Activated CD4-positive, alpha-beta T cell treated with anti-CD3 and anti-CD28 coated beads for 4 hours (primary cell): ENCODE data around the gene SPOCK2.
"Not testable (repeated sequence)": the region's sequence is repeated elsewhere in the genome, so short reads cannot be mapped to it uniquely, and the experiment has no call there.

Experiments used
- DNase-seq, 2 donors: peaks; one replicate each; pipeline ENCODE4 v3.0.0-alpha.2; 2020

SPOCK2 gene

DNA sequence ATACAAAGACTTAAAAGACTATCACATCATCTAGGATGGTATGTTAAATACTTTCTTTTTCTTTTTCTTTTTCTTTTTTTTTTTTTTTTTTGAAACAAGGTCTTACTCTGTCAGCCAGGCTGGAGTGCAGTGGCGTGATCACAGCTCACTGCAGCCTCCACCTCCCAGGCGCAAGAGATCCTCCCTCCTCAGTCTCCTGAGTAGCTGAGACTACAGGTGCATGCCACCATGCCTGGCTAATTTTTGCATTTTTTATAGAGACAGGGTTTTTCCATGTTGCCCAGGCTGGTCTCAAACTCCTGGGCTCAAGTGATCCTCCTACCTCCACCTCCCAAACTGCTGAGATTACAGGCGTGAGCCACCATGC, 19.6 kb upstream of the SPOCK2 start:
- not testable (repeated sequence) for DNase-seq

GRCh38 chr10:72107325-72108003, 19.1 kb upstream of the SPOCK2 start:
- no peak for DNase-seq

DNA sequence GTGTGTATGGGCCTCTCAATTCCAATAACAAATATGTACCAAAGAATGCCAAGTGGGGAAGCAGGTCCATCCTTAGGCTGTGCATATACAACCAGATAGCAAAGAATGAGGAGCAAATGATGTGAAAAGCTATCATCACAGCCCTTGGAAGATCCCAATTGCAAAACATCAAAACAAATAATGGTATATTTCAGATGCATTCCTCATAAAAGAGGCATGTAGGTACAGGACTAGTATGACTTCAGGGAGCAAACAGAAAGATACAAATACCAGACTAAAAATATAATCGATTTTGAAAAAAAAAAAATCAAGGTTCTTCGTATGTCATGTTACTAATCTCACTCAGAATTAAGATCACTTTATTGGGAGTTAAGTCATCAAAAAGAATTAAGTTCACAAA, 18.5 kb upstream of the SPOCK2 start:
- DNase-seq, result no peak

DNA sequence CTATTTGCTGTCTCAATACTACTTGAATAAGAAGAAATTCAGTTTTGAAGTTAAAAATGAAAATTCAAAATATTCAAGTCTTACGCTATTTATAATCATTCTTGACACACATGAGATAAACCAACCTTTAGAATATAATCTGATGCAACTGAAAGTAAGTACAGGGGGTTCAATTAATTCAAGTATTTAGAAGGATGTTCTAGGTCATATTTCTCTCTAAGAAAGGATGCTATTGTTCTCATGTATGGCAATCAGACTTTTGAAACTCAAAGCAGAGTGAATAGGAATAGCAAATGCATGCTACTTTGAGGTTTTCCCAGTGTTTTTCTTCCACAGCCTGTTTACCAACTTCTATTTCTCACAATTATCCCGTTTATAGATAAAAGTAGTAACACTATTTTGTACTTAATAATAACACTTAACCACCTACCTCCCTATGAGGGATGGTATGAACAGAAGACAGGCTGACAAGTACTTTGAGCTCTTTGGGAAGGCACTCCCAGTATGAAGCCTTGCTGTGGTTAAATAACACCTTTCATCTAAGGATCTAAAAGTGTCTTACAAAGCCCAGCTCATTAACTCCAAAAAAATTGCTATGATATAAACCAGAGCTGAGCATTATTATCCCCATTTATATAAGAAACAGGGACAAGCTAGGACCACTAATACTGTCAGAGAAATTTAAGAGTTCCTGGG, 18.0 kb upstream of the SPOCK2 start:
- no peak for DNase-seq

GRCh38 chr10:72105710-72106109, 17.4 kb upstream of the SPOCK2 start:
- DNase-seq, result no peak

DNA sequence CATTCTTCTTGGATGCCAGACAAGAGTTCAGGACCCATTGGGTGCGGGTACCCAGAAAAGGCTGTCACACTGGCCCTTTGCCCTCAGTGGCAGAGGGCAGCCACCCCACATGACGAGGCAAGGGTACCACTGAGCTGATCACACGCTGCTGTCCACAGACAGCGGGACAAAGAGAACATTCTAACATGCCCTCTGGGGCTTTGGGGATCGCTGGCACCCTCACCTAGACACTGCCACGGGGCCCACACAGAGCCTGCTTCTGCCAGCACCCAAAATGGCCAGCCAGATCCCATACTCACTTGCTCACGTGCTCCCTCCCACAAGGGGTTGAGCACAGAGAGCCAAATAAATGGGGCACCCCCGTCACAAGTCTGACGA, 16.7 kb upstream of the SPOCK2 start:
- DNase-seq, result no peak

DNA sequence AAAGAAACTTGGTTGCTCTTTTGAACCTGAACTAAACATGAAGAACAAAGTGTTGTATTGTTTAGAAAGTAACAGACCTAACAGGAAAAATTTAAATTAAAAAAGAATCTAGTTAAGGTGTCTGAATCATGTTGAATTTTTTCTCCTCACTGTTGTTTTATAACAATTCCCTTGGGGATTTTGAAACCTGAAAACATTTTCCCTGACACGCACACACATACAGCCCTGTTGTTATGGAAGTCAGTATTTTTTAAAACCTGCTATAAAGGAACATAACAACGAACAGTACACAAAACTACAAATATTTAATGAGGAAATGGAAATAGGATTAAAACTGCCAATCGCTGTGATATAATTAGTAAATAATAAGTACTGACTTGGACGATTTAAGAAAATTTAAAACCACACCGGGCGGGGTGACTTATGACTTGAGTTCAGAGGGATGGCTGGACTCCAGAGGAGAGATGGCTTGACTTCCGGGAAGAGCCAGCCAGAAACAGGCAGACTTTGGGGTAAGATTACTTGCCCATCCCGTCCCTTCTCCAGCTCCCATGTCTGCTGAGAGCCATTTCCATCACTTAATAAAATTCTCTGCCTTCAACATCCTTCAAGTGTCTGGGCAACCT, 16.2 kb upstream of the SPOCK2 start:
- no peak for DNase-seq

- no peak for DNase-seq
Measured at GRCh38 chr10:72099600-72099921, 11.2 kb upstream of the SPOCK2 start.

DNA sequence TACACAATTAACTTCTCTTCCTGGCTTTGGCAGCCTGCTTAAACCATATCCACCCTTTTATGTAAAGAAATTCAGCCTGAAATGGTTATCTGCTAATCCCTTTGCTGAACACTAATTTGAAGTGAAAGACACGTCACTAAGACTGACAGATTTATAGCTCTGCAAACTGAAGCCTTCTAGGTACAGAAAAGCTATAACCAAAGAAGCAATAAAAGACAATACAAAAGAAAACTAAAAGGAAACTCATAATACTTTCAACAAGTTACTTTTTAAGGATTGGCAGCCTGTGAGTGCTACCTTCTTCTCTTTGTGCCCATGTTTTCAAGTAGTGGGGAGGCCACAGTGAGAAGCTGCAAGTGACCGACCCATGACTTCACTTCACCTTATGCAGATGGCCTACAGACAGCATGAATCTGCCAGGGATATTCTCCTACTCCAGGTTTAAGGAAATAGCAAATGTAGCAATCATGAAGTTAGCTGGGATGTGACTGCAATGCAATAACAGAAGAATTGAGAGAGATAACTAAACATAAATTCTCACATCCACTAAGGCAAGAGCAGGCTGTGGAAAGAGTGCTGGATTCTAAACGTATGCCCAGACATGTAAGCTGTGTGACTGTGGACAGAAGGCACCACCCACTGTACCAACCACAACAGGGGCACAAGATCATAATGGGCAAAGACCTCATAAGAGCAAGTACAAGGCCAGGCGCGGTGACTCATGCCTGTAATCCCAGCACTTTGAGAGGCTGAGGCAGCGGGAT, 10.7 kb upstream of the SPOCK2 start:
- no peak for DNase-seq

DNA sequence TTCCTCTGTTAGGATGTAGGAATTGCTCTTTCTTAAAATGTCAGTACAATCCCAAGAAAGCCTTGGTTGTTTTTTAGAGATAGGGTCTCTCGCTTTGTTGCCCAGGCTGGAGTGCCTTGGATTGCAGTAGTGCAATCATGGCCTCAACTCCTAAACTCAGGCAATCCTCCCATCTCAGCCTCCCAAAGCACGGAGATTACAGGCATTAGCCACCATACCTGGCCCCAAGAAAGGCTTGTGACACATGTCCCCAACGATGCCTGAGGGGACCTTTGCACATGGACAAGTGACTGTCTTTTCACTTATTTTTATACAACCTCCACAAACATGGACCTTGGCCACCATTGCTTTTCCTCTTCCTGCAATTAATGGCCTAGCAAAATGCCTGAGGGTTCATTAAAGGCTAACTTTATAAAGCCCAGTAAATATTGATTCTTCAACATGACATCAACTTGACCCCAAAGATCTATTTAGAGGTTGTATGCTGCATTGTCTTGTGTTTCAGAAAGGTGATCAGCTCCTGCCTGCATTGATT, 10.0 kb upstream of the SPOCK2 start:
- DNase-seq, result no peak

DNA sequence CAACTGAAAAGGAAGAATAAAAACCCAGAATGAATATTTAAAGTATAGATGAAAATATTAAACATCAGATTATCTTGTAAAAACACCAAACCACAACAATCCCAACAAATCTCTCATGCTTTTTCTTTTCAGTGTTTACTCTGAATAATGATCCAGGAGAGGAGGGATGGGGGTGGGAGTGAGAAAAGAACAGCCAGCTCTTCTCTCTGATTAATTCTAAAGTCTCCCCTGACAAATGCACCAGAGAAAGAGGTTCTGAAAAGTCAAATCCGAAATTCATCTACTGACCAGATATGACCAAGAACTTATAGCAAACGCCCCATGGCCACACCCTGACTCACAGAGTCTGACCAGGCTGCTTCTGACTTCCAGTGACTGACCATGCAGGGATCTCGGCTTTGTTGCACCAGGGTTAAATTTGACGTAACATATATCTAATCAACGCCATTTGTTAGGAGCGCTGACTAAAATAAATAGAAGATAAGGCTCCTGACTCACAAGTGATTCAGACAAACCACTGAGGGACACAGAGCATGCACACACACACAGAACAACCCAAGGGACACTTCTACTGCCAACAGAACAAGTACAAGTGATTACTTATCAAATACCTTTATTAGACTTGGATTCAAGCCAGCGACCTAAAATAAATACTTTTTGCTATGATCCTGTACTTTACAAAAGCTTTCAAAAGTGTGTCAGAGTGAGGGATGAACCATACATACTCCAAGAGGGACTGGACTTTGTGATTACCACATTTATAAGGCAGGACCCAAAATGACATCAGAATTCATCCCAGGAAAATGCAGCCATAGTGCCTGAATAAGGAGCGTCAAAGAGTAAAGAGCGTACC, 9.3 kb upstream of the SPOCK2 start:
- no peak for DNase-seq

- no peak for DNase-seq
Measured at GRCh38 chr10:72096115-72097000, 8.0 kb upstream of the SPOCK2 start.

GRCh38 chr10:72095195-72095594, 6.8 kb upstream of the SPOCK2 start:
- no peak for DNase-seq

GRCh38 chr10:72094574-72094973, 6.2 kb upstream of the SPOCK2 start:
- DNase-seq, result no peak

DNA sequence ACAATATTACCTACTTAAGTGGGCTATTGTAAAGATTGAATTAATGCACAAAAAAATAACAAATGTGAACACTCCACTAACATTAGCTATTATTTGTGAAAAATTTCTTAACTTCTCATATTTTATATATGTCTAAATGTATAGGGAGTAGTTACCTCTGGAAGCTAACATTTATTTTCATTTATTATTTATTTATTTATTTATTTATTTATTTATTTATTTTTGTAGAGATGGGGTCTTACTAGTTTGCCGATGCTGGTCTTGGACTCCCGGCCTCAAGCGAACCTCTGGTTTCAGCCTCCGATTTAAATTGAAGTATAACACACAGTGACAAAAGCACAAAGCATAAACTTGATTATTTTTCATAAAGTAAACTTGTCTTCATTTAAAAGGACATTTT, 5.1 kb upstream of the SPOCK2 start:
- DNase-seq, result no peak

- no peak for DNase-seq
Measured at GRCh38 chr10:72092987-72093386, 4.6 kb upstream of the SPOCK2 start.

DNA sequence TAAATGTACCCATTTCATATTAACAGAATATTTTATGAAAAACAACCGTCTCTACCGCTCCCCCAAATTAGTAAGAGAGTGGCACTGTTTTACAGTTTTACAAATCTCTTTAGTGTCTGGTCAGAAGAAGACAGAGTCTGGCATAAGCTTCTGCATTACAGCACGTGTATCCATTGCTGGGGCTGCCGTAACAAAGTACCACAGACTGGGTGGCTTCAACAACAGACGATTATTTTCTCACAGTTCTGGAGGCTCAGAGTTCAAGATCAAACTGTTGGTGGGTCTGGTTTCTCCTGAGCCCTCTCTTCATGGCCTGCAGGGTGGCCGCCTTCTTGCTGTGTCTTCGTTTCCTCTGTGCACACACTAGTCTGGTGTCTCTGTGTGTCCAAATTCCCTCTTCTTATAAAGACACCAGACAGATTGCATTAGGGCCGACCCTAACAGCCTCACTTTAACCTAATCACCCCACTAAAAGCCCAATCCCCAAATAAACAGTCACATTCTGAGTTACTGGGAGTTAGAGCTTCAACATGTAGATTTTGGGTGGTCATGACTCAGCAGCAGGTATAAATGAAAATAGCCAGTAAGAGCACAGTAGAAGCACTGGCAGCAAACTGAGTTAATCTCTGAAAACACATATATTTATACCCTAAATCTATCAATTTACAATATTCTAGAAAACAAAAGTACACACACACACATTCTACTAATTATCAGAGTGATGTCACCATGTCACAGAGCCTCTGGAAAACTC, 4.0 kb upstream of the SPOCK2 start:
- no peak for DNase-seq

GRCh38 chr10:72090326-72090725, 2.0 kb upstream of the SPOCK2 start:
- DNase-seq, result no peak

DNA sequence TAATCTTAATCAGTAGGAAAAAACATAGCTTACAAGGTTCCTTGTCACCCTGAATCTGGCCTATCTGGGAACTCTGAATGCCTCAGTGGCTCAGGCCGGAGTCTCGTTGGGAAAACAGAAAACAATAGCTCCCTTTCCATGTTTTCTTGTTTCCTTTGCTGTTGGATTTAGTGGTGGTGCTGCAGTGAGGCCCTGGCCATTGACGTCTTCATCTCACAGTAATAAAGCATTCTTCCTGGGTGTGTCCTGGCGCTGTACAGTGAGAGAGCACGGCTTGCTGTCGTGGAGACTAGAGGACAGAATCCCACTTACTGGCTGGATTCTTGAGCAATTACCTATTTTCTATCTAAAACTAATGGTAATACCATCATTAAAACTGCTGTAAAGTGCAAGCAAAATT, 1.3 kb upstream of the SPOCK2 start:
- DNase-seq, result no peak

DNA sequence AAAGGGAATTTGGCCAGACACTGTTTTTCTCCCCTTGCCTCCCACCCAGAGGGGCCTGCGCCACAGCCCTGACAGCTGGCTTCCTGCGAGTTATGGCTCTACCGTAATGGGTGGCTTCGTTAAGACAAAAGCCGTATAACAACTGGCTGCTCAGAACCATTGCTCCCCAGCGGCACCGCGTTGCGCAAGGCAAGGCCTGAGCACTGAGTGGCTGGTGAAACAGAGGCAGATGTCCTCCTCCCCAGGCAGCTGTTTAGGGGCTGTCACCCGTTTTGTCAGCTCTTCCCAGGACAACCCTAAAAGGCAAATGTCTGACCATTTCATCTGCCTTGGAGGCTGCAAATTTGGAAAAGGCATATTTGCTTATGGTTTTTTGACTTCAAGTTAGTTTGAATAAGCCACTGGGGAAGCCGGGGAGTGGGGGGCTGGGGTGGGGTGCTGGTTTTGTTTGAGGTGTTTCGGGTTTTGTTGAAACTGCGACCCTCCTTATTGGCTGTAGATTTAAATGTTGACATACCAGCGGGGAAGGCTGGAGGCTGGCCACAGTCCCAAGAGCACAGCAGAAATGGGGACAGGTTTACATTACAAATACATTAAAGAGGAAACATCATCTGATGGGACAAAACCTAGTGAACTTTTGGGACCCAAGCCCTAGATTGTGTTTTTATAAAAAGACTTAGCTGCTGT, 681 bp upstream of the SPOCK2 start:
- peak; percentile 47 to 48 for DNase-seq
